GM19455 (cell line): Measurements from ENCODE around the gene KDM1B.
A peak's percentile ranks its signal among the peaks of the same experiment; 100 is the strongest.

Experiments used
- ATAC-seq: cut with Tn5 transposase; IDR thresholded peaks from one replicate; pipeline ENCODE4 v1.9.1; 2021; ENCODE audit not compliant: unreplicated experiment

KDM1B gene

GRCh38 chr6:18155150-18155863 lies at the start of gene KDM1B:
Gene KDM1B (plus strand): TSS chr6:18155422. CDS start chr6:18159896, 4,474 bp downstream.
- peak; percentile 91 for ATAC-seq

GRCh38 chr6:18107061-18107460 lies 48.2 kb upstream of the KDM1B start:
- ATAC-seq: no peak

GRCh38 chr6:18110162-18110561 lies 45.1 kb upstream of the KDM1B start:
- ATAC-seq: no peak

GRCh38 chr6:18115356-18115755 lies 39.9 kb upstream of the KDM1B start:
- no peak for ATAC-seq

- ATAC-seq: no peak
These were observed 38.1 kb upstream of the KDM1B start for GRCh38 chr6:18117136-18117535.

- no peak for ATAC-seq
These were observed 36.9 kb upstream of the KDM1B start for GRCh38 chr6:18118330-18118729.

- no peak for ATAC-seq
These were observed 36.0 kb upstream of the KDM1B start for GRCh38 chr6:18119236-18119635.

- no peak for ATAC-seq
These were observed 33.6 kb upstream of the KDM1B start for GRCh38 chr6:18121580-18122127.

GRCh38 chr6:18122128-18123093 lies 32.8 kb upstream of the KDM1B start, which contains the start of gene NHLRC1:
Gene NHLRC1 (minus strand): TSS chr6:18122677. CDS start chr6:18122606, 71 bp downstream.
- peak; percentile 96 for ATAC-seq

GRCh38 chr6:18126121-18126520 lies 29.1 kb upstream of the KDM1B start:
- no peak for ATAC-seq

- no peak for ATAC-seq
These were observed 22.9 kb upstream of the KDM1B start for GRCh38 chr6:18132346-18132745.

- no peak for ATAC-seq
These were observed 20.1 kb upstream of the KDM1B start for GRCh38 chr6:18135171-18135570.

- no peak for ATAC-seq
These were observed 19.0 kb upstream of the KDM1B start for GRCh38 chr6:18136260-18136659.

GRCh38 chr6:18138906-18139305 lies 16.3 kb upstream of the KDM1B start:
- ATAC-seq: no peak

- ATAC-seq: no peak
These were observed 15.1 kb upstream of the KDM1B start for GRCh38 chr6:18139935-18140621.

GRCh38 chr6:18141805-18142590 lies 13.2 kb upstream of the KDM1B start:
- ATAC-seq: no peak

GRCh38 chr6:18142591-18142861 lies 12.7 kb upstream of the KDM1B start:
- ATAC-seq: no peak

- no peak for ATAC-seq
These were observed 8.1 kb upstream of the KDM1B start for GRCh38 chr6:18147160-18147559.

GRCh38 chr6:18147616-18148015 lies 7.6 kb upstream of the KDM1B start:
- ATAC-seq: no peak

GRCh38 chr6:18148304-18149025 lies 6.8 kb upstream of the KDM1B start:
- no peak for ATAC-seq
